DND-41 (cell line): Measurements from ENCODE around the gene SPNS2.

ENCODE experiments used
- ATAC-seq: fragments of 200-7000 bp; cut with Tn5 transposase; 3 replicates; pipeline ENCODE4 v1.9.1; 2021; ENCODE audit warnings: low read depth; ENCODE audit not compliant: insufficient read depth
- DNase-seq: peaks from one replicate; pipeline ENCODE4 v3.0.0-alpha.2; 2020
- H2AFZ ChIP-seq: 2 replicates; pipeline ENCODE4 v1.6.0; 2012; ENCODE audit warnings: low read depth, low read length
- H3K27ac ChIP-seq: 2 replicates; pipeline ENCODE4 v1.5.1; 2012; ENCODE audit warnings: low read length, inconsistent platforms
- H3K27me3 ChIP-seq: fragments of 200-600 bp; sonication (generic); 2 replicates; pipeline ENCODE4 v1.6.0; 2012; ENCODE audit warnings: low read length, mild to moderate bottlenecking, inconsistent platforms; ENCODE audit not compliant: insufficient read depth, poor library complexity
- H3K36me3 ChIP-seq: 2 replicates; pipeline ENCODE4 v1.5.1; 2012; ENCODE audit warnings: low read length, inconsistent platforms; ENCODE audit not compliant: insufficient read depth
- H3K4me1 ChIP-seq: 2 replicates; pipeline ENCODE4 v1.5.1; 2012; ENCODE audit warnings: mild to moderate bottlenecking, low read length; ENCODE audit not compliant: insufficient read depth
- H3K4me2 ChIP-seq: 2 replicates; pipeline ENCODE4 v1.6.0; 2012; ENCODE audit warnings: mild to moderate bottlenecking, moderate library complexity, low read length, inconsistent platforms; ENCODE audit not compliant: insufficient read depth
- H3K4me3 ChIP-seq, 2 experiments: fragments of 200-600 bp in 1 of 2; shearing (Covaris generic) in 1 of 2; 2 replicates each; pipeline ENCODE4 v1.5.1; 2012 to 2016; ENCODE audit warnings: inconsistent platforms in 2 of 2, low read length in 2 of 2, mild to moderate bottlenecking in 2 of 2, low read depth in 1 of 2, moderate library complexity in 1 of 2
- H3K79me2 ChIP-seq: 2 replicates; pipeline ENCODE4 v1.6.0; 2012; ENCODE audit warnings: low read length, inconsistent platforms; ENCODE audit not compliant: insufficient read depth
- H3K9ac ChIP-seq: 2 replicates; pipeline ENCODE4 v1.6.0; 2012; ENCODE audit warnings: low read depth, mild to moderate bottlenecking, inconsistent platforms, low read length, moderate library complexity
- H3K9me3 ChIP-seq: 2 replicates; pipeline ENCODE4 v1.5.1; 2012; ENCODE audit warnings: low read length, moderate library complexity, mild to moderate bottlenecking, inconsistent platforms; ENCODE audit not compliant: insufficient read depth, severe bottlenecking
- H4K20me1 ChIP-seq: 2 replicates; pipeline ENCODE4 v1.6.0; 2012; ENCODE audit warnings: low read length; ENCODE audit not compliant: insufficient read depth
- CTCF ChIP-seq: IDR thresholded peaks from 2 replicates; pipeline ENCODE4 v1.5.1; 2012; ENCODE audit warnings: borderline replicate concordance, low read length, moderate library complexity, mild to moderate bottlenecking; ENCODE audit not compliant: poor library complexity, severe bottlenecking; ENCODE audit errors: extremely low read depth
- EZH2 ChIP-seq: IDR thresholded peaks from 3 replicates; pipeline ENCODE4 v1.6.1; 2012; ENCODE audit warnings: borderline replicate concordance, low read depth, mild to moderate bottlenecking, moderate library complexity, low read length, inconsistent platforms; ENCODE audit not compliant: severe bottlenecking

The SPNS2 gene

GRCh38 chr17:4569591-4569990 is 70.9 kb downstream of the SPNS2 start:
- no peak for ATAC-seq
- H4K20me1 ChIP-seq = no peaks in the 10 kb centered on the region
- no peaks in the 10 kb centered on the region for H3K9me3 ChIP-seq

GRCh38 chr17:4572131-4572530 is 73.5 kb downstream of the SPNS2 start:
- no peak overlapping the region for H3K27ac ChIP-seq
- H3K4me1 ChIP-seq = no peaks in the 10 kb centered on the region
- no peak for TF ChIP-seq EZH2
- TF ChIP-seq CTCF = no peak
- H3K9ac ChIP-seq = no peak overlapping the region
- no peak overlapping the region for H2AFZ ChIP-seq
- H4K20me1 ChIP-seq = no peaks in the 10 kb centered on the region
- no peak overlapping the region for H3K4me2 ChIP-seq
- H3K9me3 ChIP-seq = no peaks in the 10 kb centered on the region
- H3K79me2 ChIP-seq = no peaks in the 10 kb centered on the region
- no peaks in the 10 kb centered on the region for H3K36me3 ChIP-seq
- no peaks in the 10 kb centered on the region for H3K27me3 ChIP-seq
- H3K4me3 ChIP-seq = no peak overlapping the region
- ATAC-seq (no peak), DNase-seq (no peak)

More at GRCh38 chr17:4569591-4569990, 70.9 kb downstream of the SPNS2 start:
- H3K27ac ChIP-seq = no peak overlapping the region
- no peaks in the 10 kb centered on the region for H3K36me3 ChIP-seq
- TF ChIP-seq CTCF = no peak
- no peak for TF ChIP-seq EZH2
- H2AFZ ChIP-seq = no peak overlapping the region
- H3K4me2 ChIP-seq = no peak overlapping the region
- peaks cover 9% of the 10 kb centered on the region for H3K4me1 ChIP-seq
- no peak for DNase-seq
- no peak overlapping the region for H3K9ac ChIP-seq
- no peaks in the 10 kb centered on the region for H3K79me2 ChIP-seq
- H3K27me3 ChIP-seq = no peaks in the 10 kb centered on the region
- no peak overlapping the region for H3K4me3 ChIP-seq

GRCh38 chr17:4573115-4573514 is 74.4 kb downstream of the SPNS2 start:
- Histone ChIP-seq H3K4me3 (no peak overlapping the region), H4K20me1 (no peaks in the 10 kb centered on the region)
- no peak for ATAC-seq

More at GRCh38 chr17:4573115-4573514, 74.4 kb downstream of the SPNS2 start:
- Histone ChIP-seq H3K36me3 (no peaks in the 10 kb centered on the region), H3K27me3 (no peaks in the 10 kb centered on the region), H3K79me2 (no peaks in the 10 kb centered on the region), H3K9ac (no peak overlapping the region), H3K9me3 (no peaks in the 10 kb centered on the region), H3K27ac (no peak overlapping the region), H2AFZ (no peak overlapping the region), H3K4me1 (no peaks in the 10 kb centered on the region), H3K4me2 (no peak overlapping the region)
- TF ChIP-seq EZH2 (no peak), CTCF (no peak)
- DNase-seq = no peak
